Measurements from ENCODE around the gene UBALD2. TPM values are rescaled to one million over a fixed set of nuclear protein-coding genes. Genes with fewer than 3 reads are reported as not detected.

The UBALD2 gene
- total RNA-seq, 1 experiment from 2014 or later = 87.9 TPM

- BruUV-seq (replicated peaks) = no TSS peak
- H3K4me3 Mint-ChIP-seq (ENCODE audit: low read depth, unreplicated experiment) = no peak overlapping the region
- H3K27ac Mint-ChIP-seq (ENCODE audit: unreplicated experiment) = peak overlapping the region; percentile 93
- CTCF ChIA-PET = interaction anchor here (0.7 to 1.5 kb wide), 6 partner anchors 10 to 258 kb away, joined by 3 to 5 read pairs (median 3); partner anchors contain the start of gene PRPSAP1
- no peaks in the 10 kb centered on the region for H3K27me3 Mint-ChIP-seq (ENCODE audit: unreplicated experiment)
- H3K4me1 Mint-ChIP-seq (ENCODE audit: low read depth, unreplicated experiment) = peaks cover 56% of the 10 kb centered on the region
- TF ChIP-seq, protein P1, sequence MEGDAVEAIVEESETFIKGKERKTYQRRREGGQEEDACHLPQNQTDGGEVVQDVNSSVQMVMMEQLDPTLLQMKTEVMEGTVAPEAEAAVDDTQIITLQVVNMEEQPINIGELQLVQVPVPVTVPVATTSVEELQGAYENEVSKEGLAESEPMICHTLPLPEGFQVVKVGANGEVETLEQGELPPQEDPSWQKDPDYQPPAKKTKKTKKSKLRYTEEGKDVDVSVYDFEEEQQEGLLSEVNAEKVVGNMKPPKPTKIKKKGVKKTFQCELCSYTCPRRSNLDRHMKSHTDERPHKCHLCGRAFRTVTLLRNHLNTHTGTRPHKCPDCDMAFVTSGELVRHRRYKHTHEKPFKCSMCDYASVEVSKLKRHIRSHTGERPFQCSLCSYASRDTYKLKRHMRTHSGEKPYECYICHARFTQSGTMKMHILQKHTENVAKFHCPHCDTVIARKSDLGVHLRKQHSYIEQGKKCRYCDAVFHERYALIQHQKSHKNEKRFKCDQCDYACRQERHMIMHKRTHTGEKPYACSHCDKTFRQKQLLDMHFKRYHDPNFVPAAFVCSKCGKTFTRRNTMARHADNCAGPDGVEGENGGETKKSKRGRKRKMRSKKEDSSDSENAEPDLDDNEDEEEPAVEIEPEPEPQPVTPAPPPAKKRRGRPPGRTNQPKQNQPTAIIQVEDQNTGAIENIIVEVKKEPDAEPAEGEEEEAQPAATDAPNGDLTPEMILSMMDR (IDR thresholded peaks at IDR 0.05; ENCODE audit: unreplicated experiment) = no peak
- intact Hi-C loops (cut with micrococcal nuclease; ENCODE audit: unreplicated experiment) = no loop called here
- DNase-seq = no peak
- H3K36me3 Mint-ChIP-seq (ENCODE audit: insufficient read depth, unreplicated experiment) = peaks cover 47% of the 10 kb centered on the region
- H3K9me3 Mint-ChIP-seq (ENCODE audit: low read depth, unreplicated experiment) = no peaks in the 10 kb centered on the region
Measured at GRCh38 chr17:76261421-76262215, 3.5 kb upstream of the UBALD2 start.

DNA sequence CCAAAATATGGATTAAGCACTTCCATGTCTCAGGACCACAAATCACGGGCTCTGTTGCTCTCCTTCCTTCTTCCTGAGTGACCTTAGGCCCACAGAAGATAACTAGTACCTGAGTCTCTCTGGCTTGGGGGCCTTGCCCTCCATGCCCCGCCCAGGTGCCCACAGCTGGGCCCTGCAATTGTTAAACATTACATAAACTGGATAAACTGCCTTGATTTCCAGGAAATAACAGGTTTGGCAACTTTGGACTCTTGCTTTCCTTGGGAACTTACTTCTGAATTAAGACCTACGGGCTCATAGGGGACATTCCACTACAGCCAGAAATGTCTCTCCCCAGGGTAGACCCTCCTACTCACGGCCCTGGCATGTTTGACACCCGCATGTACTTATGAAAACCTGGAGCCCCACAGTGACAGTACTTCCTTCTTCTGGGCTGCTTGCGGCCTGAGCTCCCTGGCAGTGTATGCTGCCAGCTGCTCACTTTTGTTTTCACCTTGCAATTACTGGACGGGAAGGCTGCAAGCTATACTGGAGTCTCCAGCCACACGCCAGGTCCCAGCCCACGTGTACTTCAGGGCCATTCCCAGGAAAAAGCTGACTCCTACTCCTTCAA, 2.3 kb upstream of the UBALD2 start:
- CTCF ChIA-PET = interaction anchor here (0.6 to 1.8 kb wide), 9 partner anchors 11 to 480 kb away, joined by 3 to 11 read pairs (median 5); no protein-coding TSS in a partner anchor
- Mint-ChIP-seq H3K4me3 (ENCODE audit: low read depth, unreplicated experiment) (peak overlapping the region; percentile 66), H3K27me3 (ENCODE audit: unreplicated experiment) (no peaks in the 10 kb centered on the region), H3K27ac (ENCODE audit: unreplicated experiment) (peak overlapping the region; percentile 93), H3K36me3 (ENCODE audit: insufficient read depth, unreplicated experiment) (peaks cover 59% of the 10 kb centered on the region), H3K9me3 (ENCODE audit: low read depth, unreplicated experiment) (no peaks in the 10 kb centered on the region), H3K4me1 (ENCODE audit: low read depth, unreplicated experiment) (peaks cover 59% of the 10 kb centered on the region)
- TF ChIP-seq, protein P1 (IDR thresholded peaks at IDR 0.05; ENCODE audit: unreplicated experiment) = no peak
- BruUV-seq (replicated peaks) = no TSS peak
- DNase-seq = peak; percentile 81
- intact Hi-C loops (cut with micrococcal nuclease; ENCODE audit: unreplicated experiment) = no loop called here

DNA sequence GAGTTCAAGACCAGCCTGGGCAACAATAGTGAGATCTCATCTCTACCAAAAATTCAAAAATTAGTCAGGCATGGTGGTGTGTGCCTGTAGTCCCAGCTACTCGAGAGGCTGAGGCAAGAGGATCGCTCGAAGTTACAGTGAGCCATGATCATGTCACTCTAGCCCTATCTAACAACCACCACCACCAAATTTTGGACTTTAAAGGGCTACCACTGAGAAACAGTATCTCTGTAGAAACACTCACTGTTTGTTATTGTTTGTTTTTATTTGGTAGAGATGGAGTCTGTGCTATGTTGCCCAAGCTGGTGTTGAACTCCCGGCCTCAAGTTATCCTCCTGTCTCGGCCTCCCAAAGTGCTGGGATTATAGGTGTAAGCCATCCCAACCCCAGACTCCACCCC, 1.3 kb upstream of the UBALD2 start:
- H3K27ac Mint-ChIP-seq (ENCODE audit: unreplicated experiment) = peak overlapping the region; percentile 93
- H3K27me3 Mint-ChIP-seq (ENCODE audit: unreplicated experiment) = no peaks in the 10 kb centered on the region
- TF ChIP-seq, protein P1 (IDR thresholded peaks at IDR 0.05; ENCODE audit: unreplicated experiment) = no peak
- H3K4me1 Mint-ChIP-seq (ENCODE audit: low read depth, unreplicated experiment) = peaks cover 60% of the 10 kb centered on the region
- intact Hi-C loops (cut with micrococcal nuclease; ENCODE audit: unreplicated experiment) = no loop called here
- H3K9me3 Mint-ChIP-seq (ENCODE audit: low read depth, unreplicated experiment) = no peaks in the 10 kb centered on the region
- H3K36me3 Mint-ChIP-seq (ENCODE audit: insufficient read depth, unreplicated experiment) = peaks cover 70% of the 10 kb centered on the region
- peak overlapping the region; percentile 90 for H3K4me3 Mint-ChIP-seq (ENCODE audit: low read depth, unreplicated experiment)
- CTCF ChIA-PET = interaction anchor here (0.5 to 1.8 kb wide), 9 partner anchors 16 to 418 kb away, joined by 3 to 11 read pairs (median 4); partner anchors contain the start of gene WBP2
- BruUV-seq (replicated peaks) = no TSS peak
- DNase-seq = no peak

DNA sequence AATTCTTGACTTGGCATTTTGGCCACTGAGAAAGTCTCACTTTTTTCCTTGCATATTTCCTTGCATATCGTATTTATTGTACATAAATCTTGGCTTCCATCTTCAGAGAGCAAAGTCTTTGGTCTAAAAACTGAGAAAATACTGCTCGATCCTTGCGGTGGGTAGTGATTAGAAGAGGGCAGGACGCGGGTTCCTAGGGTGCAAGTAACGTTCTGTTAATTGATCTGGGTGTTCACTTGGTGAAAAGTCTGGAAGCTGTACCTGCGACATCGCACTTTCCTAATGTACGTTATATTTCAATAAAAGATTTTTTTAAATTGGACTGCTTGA, 758 bp upstream of the UBALD2 start:
- DNase-seq = no peak
- H3K36me3 Mint-ChIP-seq (ENCODE audit: insufficient read depth, unreplicated experiment) = peaks cover 71% of the 10 kb centered on the region
- H3K4me1 Mint-ChIP-seq (ENCODE audit: low read depth, unreplicated experiment) = peaks cover 55% of the 10 kb centered on the region
- TSS peak; percentile 48 for BruUV-seq (replicated peaks)
- H3K4me3 Mint-ChIP-seq (ENCODE audit: low read depth, unreplicated experiment) = peak overlapping the region; percentile 90
- CTCF ChIA-PET = interaction anchor here (0.6 to 1.8 kb wide), 5 partner anchors 15 to 417 kb away, joined by 3 to 11 read pairs (median 3); no protein-coding TSS in a partner anchor
- TF ChIP-seq, protein P1 (IDR thresholded peaks at IDR 0.05; ENCODE audit: unreplicated experiment) = no peak
- intact Hi-C loops (cut with micrococcal nuclease; ENCODE audit: unreplicated experiment) = no loop called here
- no peaks in the 10 kb centered on the region for H3K27me3 Mint-ChIP-seq (ENCODE audit: unreplicated experiment)
- no peaks in the 10 kb centered on the region for H3K9me3 Mint-ChIP-seq (ENCODE audit: low read depth, unreplicated experiment)
- H3K27ac Mint-ChIP-seq (ENCODE audit: unreplicated experiment) = peak overlapping the region; percentile 93

All from Calu3 (cell line).